Skeletal muscle tissue (tissue), 1 donor: Measurements from ENCODE around the gene DHRS2. TPM values are rescaled to one million over a fixed set of nuclear protein-coding genes. Genes with fewer than 3 reads are reported as not detected.

Source experiments
- total RNA-seq: library from RNA; depleted of rRNA; stranded (reverse); fragments of >200 nt; gene quantifications from one replicate; pipeline ENCODE4 v1.2.3, GENCODE V29; 2014

DHRS2 gene
- total RNA-seq, 1 donor from 2014 or later: not detected

Other genes with a start within 250 kb of the DHRS2 start
- 2.1 TPM for gene MYH6, start 228.1 kb upstream of the DHRS2 start, total RNA-seq
- 426 TPM for gene MYH7, start 200.7 kb upstream of the DHRS2 start, total RNA-seq
- gene NGDN, start 166.7 kb upstream of the DHRS2 start, total RNA-seq: 32.4 TPM
- gene ZFHX2, start 84.6 kb upstream of the DHRS2 start, total RNA-seq: not detected
- gene THTPA, start 80.1 kb upstream of the DHRS2 start, total RNA-seq: 7.8 TPM
- 8.4 TPM for gene AP1G2, start 68.6 kb upstream of the DHRS2 start, total RNA-seq
- 1.0 TPM for gene JPH4, start 57.6 kb upstream of the DHRS2 start, total RNA-seq